K562 (cell line): ENCODE data around the gene WASF3.

Experiments
- CTCF ChIP-seq, 3 experiments: IDR thresholded peaks in 2 of 3; conservative IDR thresholded peaks in 1 of 3; 2 replicates each; pipeline ENCODE4 v1.5.1; 2011 to 2012; ENCODE audit warnings: low read length in 3 of 3, mild to moderate bottlenecking in 3 of 3, control low read depth in 2 of 3, improper control_type of control experiment in 1 of 3, inconsistent platforms in 1 of 3, low read depth in 1 of 3, mixed read lengths in 1 of 3, moderate library complexity in 1 of 3; ENCODE audit not compliant: insufficient read depth in 2 of 3
- EP400 ChIP-seq: fragments of 450-650 bp; IDR thresholded peaks from 2 replicates; pipeline ENCODE4 v1.6.1; 2017; ENCODE audit warnings: antibody characterized with exemption, mild to moderate bottlenecking, moderate library complexity
- GATA2 ChIP-seq: sonication (generic); formaldehyde crosslinking; IDR thresholded peaks from 2 replicates; pipeline ENCODE4 v1.4.0; 2020; ENCODE audit warnings: mild to moderate bottlenecking, missing genetic modification reagents
- KLF1 ChIP-seq: fragments of 450-650 bp; IDR thresholded peaks from 2 replicates; pipeline ENCODE4 v1.6.1; 2016; ENCODE audit warnings: missing genetic modification characterization, missing compliant biosample characterization
- TAF1 ChIP-seq: IDR thresholded peaks from 2 replicates; pipeline ENCODE4 v1.6.1; 2011; ENCODE audit warnings: mild to moderate bottlenecking, low read length, moderate library complexity; ENCODE audit not compliant: insufficient read depth, control insufficient read depth, severe bottlenecking; ENCODE audit errors: extremely low read depth
- ZNF3 ChIP-seq: fragments of 250-450 bp; sonication (Bioruptor Pico); IDR thresholded peaks from 2 replicates; pipeline ENCODE4 v1.5.0; 2021; ENCODE audit warnings: mild to moderate bottlenecking, moderate library complexity

- TF ChIP-seq TAF1 (no peak), KLF1 (tag) (no peak), CTCF (IDR thresholded peaks at IDR 0.05 in 2 of 3, conservative IDR thresholded peaks at IDR 0.05 in 1 of 3; ENCODE audit: insufficient read depth in 2 of 3, low read depth in 1 of 3, low read length in 3 of 3) (no peak), GATA2 (CRISPR knock-in tag) (no peak), ZNF3 (CRISPR knock-in tag) (no peak), EP400 (no peak)
These were observed 152.0 kb downstream of the WASF3 start for GRCh38 chr13:26709461-26709860.
